ENCODE data around the gene REV3L. TPM values are rescaled to one million over a fixed set of nuclear protein-coding genes. Genes with fewer than 3 reads are reported as not detected.
"Not testable (repeated sequence)": the region's sequence is repeated elsewhere in the genome, so short reads cannot be mapped to it uniquely, and the experiment has no call there.

The REV3L gene
- total and polyA plus RNA-seq, 2 donors, result 33.8 to 132 TPM

GRCh38 chr6:111483736-111484632 is 966 bp upstream of the REV3L start:
- H3K4me3 ChIP-seq (ENCODE audit: low read depth, low read length), result peak overlapping the region; percentile 99
- H3K4me1 ChIP-seq (ENCODE audit: insufficient read depth), result no peaks in the 10 kb centered on the region
- peak; percentile 90 for DNase-seq (ENCODE audit: extremely low spot score)
- under 1% methylated on average over 66 of the region's 66 CpGs for WGBS
- peak overlapping the region; percentile 98 for H3K27ac ChIP-seq (ENCODE audit: low read depth)
- no peaks in the 10 kb centered on the region for H3K36me3 ChIP-seq (ENCODE audit: insufficient read depth)

GRCh38 chr6:111482188-111482958 is 645 bp downstream of the REV3L start:
- WGBS, result under 1% methylated on average over 88 of the region's 88 CpGs
- Histone ChIP-seq H3K36me3 (ENCODE audit: insufficient read depth) (no peaks in the 10 kb centered on the region), H3K4me3 (ENCODE audit: low read depth, low read length) (peak overlapping the region; percentile 99), H3K27ac (ENCODE audit: low read depth) (peak overlapping the region; percentile 98), H3K4me1 (ENCODE audit: insufficient read depth) (no peaks in the 10 kb centered on the region)
- no peak for DNase-seq (ENCODE audit: extremely low spot score)

- no peak for DNase-seq (ENCODE audit: extremely low spot score)
- Histone ChIP-seq H3K36me3 (ENCODE audit: insufficient read depth) (no peaks in the 10 kb centered on the region), H3K4me1 (ENCODE audit: insufficient read depth) (no peaks in the 10 kb centered on the region), H3K27ac (ENCODE audit: low read depth) (peak overlapping the region; percentile 98), H3K4me3 (ENCODE audit: low read depth, low read length) (peak overlapping the region; percentile 99)
- WGBS, result 4% methylated on average over 8 of the region's 8 CpGs
These were observed 1.2 kb downstream of the REV3L start for GRCh38 chr6:111481836-111482187.

GRCh38 chr6:111480988-111481822 is 1.8 kb downstream of the REV3L start:
- no peaks in the 10 kb centered on the region for H3K36me3 ChIP-seq (ENCODE audit: insufficient read depth)
- H3K4me3 ChIP-seq (ENCODE audit: low read depth, low read length), result peak overlapping the region; percentile 99
- H3K27ac ChIP-seq (ENCODE audit: low read depth), result peak overlapping the region; percentile 98
- DNase-seq (ENCODE audit: extremely low spot score), result no peak
- no peaks in the 10 kb centered on the region for H3K4me1 ChIP-seq (ENCODE audit: insufficient read depth)
- 24% methylated on average over 6 of the region's 6 CpGs for WGBS

GRCh38 chr6:111478749-111479148 is 4.3 kb downstream of the REV3L start:
- no peaks in the 10 kb centered on the region for H3K4me1 ChIP-seq (ENCODE audit: insufficient read depth)
- no peaks in the 10 kb centered on the region for H3K36me3 ChIP-seq (ENCODE audit: insufficient read depth)
- no peak overlapping the region for H3K4me3 ChIP-seq (ENCODE audit: low read depth, low read length)
- WGBS, result 18% methylated on average over 1 of the region's 1 CpG
- DNase-seq (ENCODE audit: extremely low spot score), result no peak
- peak overlapping the region; percentile 1 for H3K27ac ChIP-seq (ENCODE audit: low read depth)

GRCh38 chr6:111478064-111478476 is 4.9 kb downstream of the REV3L start:
- no peak for DNase-seq (ENCODE audit: extremely low spot score)
- Histone ChIP-seq H3K36me3 (ENCODE audit: insufficient read depth) (no peaks in the 10 kb centered on the region), H3K4me1 (ENCODE audit: insufficient read depth) (no peaks in the 10 kb centered on the region), H3K27ac (ENCODE audit: low read depth) (no peak overlapping the region), H3K4me3 (ENCODE audit: low read depth, low read length) (no peak overlapping the region)
- WGBS, result 29% methylated on average over 3 of the region's 3 CpGs

- DNase-seq (ENCODE audit: extremely low spot score), result no peak
- no peak overlapping the region for H3K27ac ChIP-seq (ENCODE audit: low read depth)
- WGBS, result 73% methylated on average over 1 of the region's 1 CpG
- H3K4me3 ChIP-seq (ENCODE audit: low read depth, low read length), result no peak overlapping the region
- H3K36me3 ChIP-seq (ENCODE audit: insufficient read depth), result no peaks in the 10 kb centered on the region
- no peaks in the 10 kb centered on the region for H3K4me1 ChIP-seq (ENCODE audit: insufficient read depth)
These were observed 5.5 kb downstream of the REV3L start for GRCh38 chr6:111477481-111477938.

GRCh38 chr6:111476061-111476460 is 7.0 kb downstream of the REV3L start:
- WGBS, result 91% methylated on average over 3 of the region's 3 CpGs
- H3K4me1 ChIP-seq (ENCODE audit: insufficient read depth); H3K36me3 ChIP-seq (ENCODE audit: insufficient read depth); DNase-seq (ENCODE audit: extremely low spot score); H3K4me3 ChIP-seq (ENCODE audit: low read depth, low read length): not testable (repeated sequence)
- peak overlapping the region; percentile 50 for H3K27ac ChIP-seq (ENCODE audit: low read depth)

GRCh38 chr6:111474771-111475170 is 8.2 kb downstream of the REV3L start:
- no peaks in the 10 kb centered on the region for H3K4me1 ChIP-seq (ENCODE audit: insufficient read depth)
- WGBS, result 70% methylated on average over 2 of the region's 2 CpGs
- no peak overlapping the region for H3K27ac ChIP-seq (ENCODE audit: low read depth)

GRCh38 chr6:111474106-111474505 is 8.9 kb downstream of the REV3L start:
- WGBS, result 71% methylated on average over 4 of the region's 4 CpGs
- no peaks in the 10 kb centered on the region for H3K4me1 ChIP-seq (ENCODE audit: insufficient read depth)
- no peak overlapping the region for H3K4me3 ChIP-seq (ENCODE audit: low read depth, low read length)
- DNase-seq (ENCODE audit: extremely low spot score), result no peak
- no peak overlapping the region for H3K27ac ChIP-seq (ENCODE audit: low read depth)
- H3K36me3 ChIP-seq (ENCODE audit: insufficient read depth), result no peaks in the 10 kb centered on the region

More at GRCh38 chr6:111474771-111475170, 8.2 kb downstream of the REV3L start:
- H3K36me3 ChIP-seq (ENCODE audit: insufficient read depth), result no peaks in the 10 kb centered on the region
- no peak for DNase-seq (ENCODE audit: extremely low spot score)
- no peak overlapping the region for H3K4me3 ChIP-seq (ENCODE audit: low read depth, low read length)

- Histone ChIP-seq H3K27ac (ENCODE audit: low read depth) (peak overlapping the region; percentile 10), H3K36me3 (ENCODE audit: insufficient read depth) (no peaks in the 10 kb centered on the region), H3K4me1 (ENCODE audit: insufficient read depth) (no peaks in the 10 kb centered on the region), H3K4me3 (ENCODE audit: low read depth, low read length) (no peak overlapping the region)
- WGBS, result 87% methylated on average over 2 of the region's 2 CpGs
- no peak for DNase-seq (ENCODE audit: extremely low spot score)
These were observed 10.0 kb downstream of the REV3L start for GRCh38 chr6:111472933-111473435.

- Histone ChIP-seq H3K4me1 (ENCODE audit: insufficient read depth) (no peaks in the 10 kb centered on the region), H3K4me3 (ENCODE audit: low read depth, low read length) (no peak overlapping the region), H3K27ac (ENCODE audit: low read depth) (no peak overlapping the region), H3K36me3 (ENCODE audit: insufficient read depth) (no peaks in the 10 kb centered on the region)
- DNase-seq (ENCODE audit: extremely low spot score), result no peak
- WGBS, result 80% methylated on average over 1 of the region's 1 CpG
These were observed 11.1 kb downstream of the REV3L start for GRCh38 chr6:111471958-111472357.

GRCh38 chr6:111471533-111471932 is 11.5 kb downstream of the REV3L start:
- H3K4me1 ChIP-seq (ENCODE audit: insufficient read depth), result no peaks in the 10 kb centered on the region
- 49% methylated on average over 1 of the region's 1 CpG for WGBS
- no peaks in the 10 kb centered on the region for H3K36me3 ChIP-seq (ENCODE audit: insufficient read depth)
- no peak overlapping the region for H3K27ac ChIP-seq (ENCODE audit: low read depth)
- DNase-seq (ENCODE audit: extremely low spot score), result no peak
- H3K4me3 ChIP-seq (ENCODE audit: low read depth, low read length), result no peak overlapping the region

Data from urinary bladder (tissue), 4 donors.